ENCODE measurements around the gene SLIT3.

DNA sequence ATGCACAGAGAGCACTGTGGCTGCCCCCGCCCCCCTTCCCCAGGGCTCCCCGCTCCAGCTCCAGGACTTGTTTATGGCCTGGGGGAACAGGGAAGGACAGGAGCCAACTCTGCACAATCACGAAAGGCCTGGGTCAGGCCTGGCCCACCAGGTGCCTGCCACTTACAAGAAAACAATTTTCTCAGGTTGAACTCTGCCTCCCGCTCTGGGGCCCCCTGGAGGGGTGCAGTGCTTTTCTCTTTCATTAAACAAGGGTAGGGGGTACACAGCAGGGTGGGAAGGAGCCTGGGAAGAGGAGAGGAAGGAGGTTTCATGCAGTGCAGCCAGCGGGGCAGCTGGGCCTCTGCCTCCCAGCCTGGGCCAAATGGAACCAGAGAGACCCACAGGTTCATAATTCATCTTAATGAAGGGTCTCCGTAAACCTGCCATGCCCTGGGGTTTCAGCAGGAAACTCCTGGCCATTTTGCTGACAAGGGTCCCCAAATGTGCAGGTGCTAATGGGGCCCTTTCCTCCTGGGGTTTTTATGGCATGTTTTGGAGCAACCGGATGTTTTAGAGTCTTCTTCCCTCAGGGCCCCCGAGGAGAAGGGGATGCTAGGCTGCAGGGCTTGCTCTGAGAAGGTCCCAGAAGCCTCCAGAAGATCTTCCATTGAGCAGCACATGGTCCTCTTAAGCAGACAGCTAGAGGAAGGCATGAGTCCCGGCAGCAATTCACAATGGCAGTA, 219.8 kb downstream of the SLIT3 start:
- TF ChIP-seq, protein P1, sequence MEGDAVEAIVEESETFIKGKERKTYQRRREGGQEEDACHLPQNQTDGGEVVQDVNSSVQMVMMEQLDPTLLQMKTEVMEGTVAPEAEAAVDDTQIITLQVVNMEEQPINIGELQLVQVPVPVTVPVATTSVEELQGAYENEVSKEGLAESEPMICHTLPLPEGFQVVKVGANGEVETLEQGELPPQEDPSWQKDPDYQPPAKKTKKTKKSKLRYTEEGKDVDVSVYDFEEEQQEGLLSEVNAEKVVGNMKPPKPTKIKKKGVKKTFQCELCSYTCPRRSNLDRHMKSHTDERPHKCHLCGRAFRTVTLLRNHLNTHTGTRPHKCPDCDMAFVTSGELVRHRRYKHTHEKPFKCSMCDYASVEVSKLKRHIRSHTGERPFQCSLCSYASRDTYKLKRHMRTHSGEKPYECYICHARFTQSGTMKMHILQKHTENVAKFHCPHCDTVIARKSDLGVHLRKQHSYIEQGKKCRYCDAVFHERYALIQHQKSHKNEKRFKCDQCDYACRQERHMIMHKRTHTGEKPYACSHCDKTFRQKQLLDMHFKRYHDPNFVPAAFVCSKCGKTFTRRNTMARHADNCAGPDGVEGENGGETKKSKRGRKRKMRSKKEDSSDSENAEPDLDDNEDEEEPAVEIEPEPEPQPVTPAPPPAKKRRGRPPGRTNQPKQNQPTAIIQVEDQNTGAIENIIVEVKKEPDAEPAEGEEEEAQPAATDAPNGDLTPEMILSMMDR (IDR thresholded peaks at IDR 0.05; ENCODE audit: low read depth, low read length) = no peak
- TF ChIP-seq EZH2phosphoT487 (IDR thresholded peaks at IDR 0.05; ENCODE audit: low read depth) = no peak
